Naive thymus-derived CD8-positive, alpha-beta T cell (primary cell): ENCODE measurements around the gene RNF157. TPM values are rescaled to one million over a fixed set of nuclear protein-coding genes. Genes with fewer than 3 reads are reported as not detected.

Source experiments
- ATAC-seq, 2 donors: fragments of 150-1000 bp; cut with Tn5 transposase in 1 of 2; sonication (Bioruptor Pico), chemical (Tn5 transposase) in 1 of 2; 1 replicate in 1 of 2; 2 replicates in 1 of 2; pipeline ENCODE4 v1.10.0; 2021; ENCODE audit warnings: mild to moderate bottlenecking in 2 of 2, moderate library complexity in 2 of 2
- POLR2A ChIA-PET: fragments of 350-600 bp; sonication (Branson Sonifier 250); formaldehyde crosslinking; loops from one replicate; lab custom pipeline; 2021; ENCODE audit warnings: antibody characterized with exemption; lab: Charles Lee
- DNase-seq, 10 donors: peaks; one replicate each; pipeline versions ENCODE4 v3.0.0 to v3.0.0-alpha.2; 2020 to 2022
- H3K27ac Mint-ChIP-seq, 10 donors: one replicate each; pipeline ENCODE4 v1.8.0; 2020 to 2022; ENCODE audit warnings: mild to moderate bottlenecking in 10 of 10, mixed read lengths in 10 of 10, moderate library complexity in 4 of 10, inconsistent platforms in 1 of 10
- H3K27me3 Mint-ChIP-seq, 5 donors: one replicate each; pipeline ENCODE4 v1.8.0; 2021 to 2022; ENCODE audit warnings: mixed read lengths in 5 of 5
- H3K36me3 Mint-ChIP-seq, 3 donors: one replicate each; pipeline ENCODE4 v1.8.0; 2020 to 2022; ENCODE audit warnings: mixed read lengths in 3 of 3, mild to moderate bottlenecking in 2 of 3, inconsistent platforms in 1 of 3
- H3K4me1 Mint-ChIP-seq, 4 donors: one replicate each; pipeline ENCODE4 v1.8.0; 2021 to 2022; ENCODE audit warnings: mixed read lengths in 4 of 4
- H3K4me3 Mint-ChIP-seq, 10 donors: one replicate each; pipeline ENCODE4 v1.8.0; 2020 to 2022; ENCODE audit warnings: mild to moderate bottlenecking in 10 of 10, mixed read lengths in 10 of 10, moderate library complexity in 6 of 10, inconsistent platforms in 1 of 10
- H3K9me3 Mint-ChIP-seq, 9 donors: one replicate each; pipeline ENCODE4 v1.8.0; 2020 to 2022; ENCODE audit warnings: mixed read lengths in 9 of 9, mild to moderate bottlenecking in 3 of 9, inconsistent platforms in 1 of 9, moderate library complexity in 1 of 9
- polyA plus RNA-seq, 3 donors: library from polyadenylated mRNA; unstranded; fragments of 300-500 nt; fragmentation: Illumina TruSeq; gene quantifications; one replicate each; pipeline ENCODE4 v1.2.3, GENCODE V29; 2021
- total RNA-seq, 8 experiments: library from RNA in 2 of 8; stranded (reverse) in 2 of 8; gene quantifications; one replicate each; pipeline ENCODE4 v1.2.3 and lab custom pipeline; 2021 to 2026

The RNF157 gene
- total and polyA plus RNA-seq, 5 experiments from 2014 or later = 4.9 to 46.4 (median 29.4) TPM

- POLR2A ChIA-PET = interaction anchor here (0.6 to 11.3 kb wide), 13 partner anchors 9 to 120 kb away, joined by 3 to 156 read pairs (median 30); partner anchors contain the start of genes EXOC7, FOXJ1 and UBALD2
- Mint-ChIP-seq H3K4me1 (peaks cover 31 to 83% (median 66%) of the 10 kb centered on the region in 4 donors), H3K9me3 (no peaks in the 10 kb centered on the region), H3K27ac (peak overlapping the region; percentile 95 to 100 (median 98)), H3K4me3 (peak overlapping the region in 9 of 10 donors; percentile 55 to 95 (median 83)), H3K27me3 (no peaks in the 10 kb centered on the region), H3K36me3 (peaks cover 4 to 77% (median 41%) of the 10 kb centered on the region in 3 donors)
- ATAC-seq (no peak), DNase-seq (no peak)
These were observed 87.1 kb downstream of the RNF157 start for GRCh38 chr17:76153202-76153601.

- peak overlapping the region; percentile 55 to 95 (median 82) for H3K4me3 Mint-ChIP-seq
- H3K4me1 Mint-ChIP-seq = peaks cover 28 to 80% (median 70%) of the 10 kb centered on the region in 4 donors
- peak in 1 of 2 donors; percentile 15 for ATAC-seq
- DNase-seq = no peak
- peaks cover 4 to 70% (median 45%) of the 10 kb centered on the region in 3 donors for H3K36me3 Mint-ChIP-seq
- no peaks in the 10 kb centered on the region for H3K27me3 Mint-ChIP-seq
- no peaks in the 10 kb centered on the region for H3K9me3 Mint-ChIP-seq
- POLR2A ChIA-PET = interaction anchor here (0.9 to 11.3 kb wide), 18 partner anchors 10 to 121 kb away, joined by 3 to 156 read pairs (median 8); partner anchors contain the start of genes EXOC7, FOXJ1, RNF157 and UBALD2
- peak overlapping the region; percentile 95 to 100 (median 98) for H3K27ac Mint-ChIP-seq
These were observed 87.7 kb downstream of the RNF157 start for GRCh38 chr17:76152591-76152990.

GRCh38 chr17:76151896-76152454 lies 88.3 kb downstream of the RNF157 start:
- DNase-seq = peak in 7 of 10 donors; percentile 30 to 81 (median 70)
- peaks cover 25 to 83% (median 72%) of the 10 kb centered on the region in 4 donors for H3K4me1 Mint-ChIP-seq
- H3K27me3 Mint-ChIP-seq = no peaks in the 10 kb centered on the region
- POLR2A ChIA-PET = interaction anchor here (0.5 to 11.3 kb wide), 24 partner anchors 9 to 367 kb away, joined by 3 to 156 read pairs (median 8); partner anchors contain the start of genes EXOC7, FOXJ1, RNF157 and UBALD2
- H3K9me3 Mint-ChIP-seq = no peaks in the 10 kb centered on the region
- ATAC-seq = peak; percentile 96 to 99
- H3K27ac Mint-ChIP-seq = peak overlapping the region; percentile 95 to 100 (median 98)
- peak overlapping the region; percentile 55 to 95 (median 82) for H3K4me3 Mint-ChIP-seq
- peaks cover 7 to 64% (median 46%) of the 10 kb centered on the region in 3 donors for H3K36me3 Mint-ChIP-seq

GRCh38 chr17:76150712-76151622 lies 89.3 kb downstream of the RNF157 start:
- no peak for ATAC-seq
- Mint-ChIP-seq H3K4me3 (peak overlapping the region in 7 of 10 donors; percentile 56 to 95 (median 83)), H3K4me1 (peaks cover 25 to 85% (median 76%) of the 10 kb centered on the region in 4 donors), H3K27me3 (no peaks in the 10 kb centered on the region), H3K27ac (peak overlapping the region; percentile 95 to 100 (median 98)), H3K36me3 (peaks cover 9 to 54% (median 41%) of the 10 kb centered on the region in 3 donors), H3K9me3 (no peaks in the 10 kb centered on the region)
- no peak for DNase-seq
- POLR2A ChIA-PET = interaction anchor here (0.5 to 11.3 kb wide), 23 partner anchors 8 to 366 kb away, joined by 3 to 156 read pairs (median 6); partner anchors contain the start of genes FOXJ1, RNF157, UBALD2 and UNK

- peaks cover 30 to 88% (median 76%) of the 10 kb centered on the region in 4 donors for H3K4me1 Mint-ChIP-seq
These were observed 91.1 kb downstream of the RNF157 start for GRCh38 chr17:76149214-76149613.

GRCh38 chr17:76148015-76148326 lies 92.3 kb downstream of the RNF157 start:
- H3K27me3 Mint-ChIP-seq = no peaks in the 10 kb centered on the region
- H3K36me3 Mint-ChIP-seq = peaks cover 9 to 31% (median 31%) of the 10 kb centered on the region in 3 donors
- peaks cover 29 to 87% (median 75%) of the 10 kb centered on the region in 4 donors for H3K4me1 Mint-ChIP-seq
- POLR2A ChIA-PET = interaction anchor here (8.7 to 9.1 kb wide), 2 partner anchors 22 to 32 kb away, joined by 79 to 156 read pairs; no protein-coding TSS in a partner anchor
- H3K4me3 Mint-ChIP-seq = no peak overlapping the region
- peak overlapping the region in 5 of 10 donors; percentile 97 to 100 (median 99) for H3K27ac Mint-ChIP-seq
- DNase-seq = no peak
- H3K9me3 Mint-ChIP-seq = no peaks in the 10 kb centered on the region
- no peak for ATAC-seq

More at GRCh38 chr17:76149214-76149613, 91.1 kb downstream of the RNF157 start:
- POLR2A ChIA-PET = interaction anchor here (1.1 to 9.1 kb wide), 5 partner anchors 20 to 293 kb away, joined by 3 to 156 read pairs (median 31); no protein-coding TSS in a partner anchor
- no peaks in the 10 kb centered on the region for H3K9me3 Mint-ChIP-seq
- ATAC-seq = no peak
- H3K27ac Mint-ChIP-seq = peak overlapping the region; percentile 40 to 99 (median 94)
- no peak for DNase-seq
- no peaks in the 10 kb centered on the region for H3K27me3 Mint-ChIP-seq
- H3K4me3 Mint-ChIP-seq = peak overlapping the region in 1 of 10 donors; percentile 4
- H3K36me3 Mint-ChIP-seq = peaks cover 9 to 41% (median 35%) of the 10 kb centered on the region in 3 donors

- ATAC-seq (no peak), DNase-seq (no peak)
- Mint-ChIP-seq H3K9me3 (no peaks in the 10 kb centered on the region), H3K27me3 (no peaks in the 10 kb centered on the region), H3K36me3 (peaks cover 9 to 31% (median 27%) of the 10 kb centered on the region in 3 donors), H3K4me3 (no peak overlapping the region), H3K27ac (peak overlapping the region; percentile 96 to 100 (median 98)), H3K4me1 (peaks cover 33 to 87% (median 75%) of the 10 kb centered on the region in 4 donors)
- POLR2A ChIA-PET = interaction anchor here (0.8 to 9.1 kb wide), 4 partner anchors 9 to 124 kb away, joined by 3 to 168 read pairs (median 114); no protein-coding TSS in a partner anchor
These were observed 92.9 kb downstream of the RNF157 start for GRCh38 chr17:76147211-76148014.

- H3K27ac Mint-ChIP-seq = peak overlapping the region; percentile 96 to 100 (median 98)
- H3K36me3 Mint-ChIP-seq = peaks cover 9 to 21% (median 20%) of the 10 kb centered on the region in 3 donors
- ATAC-seq = peak; percentile 0 to 10
- DNase-seq = no peak
- no peaks in the 10 kb centered on the region for H3K27me3 Mint-ChIP-seq
- no peaks in the 10 kb centered on the region for H3K9me3 Mint-ChIP-seq
- POLR2A ChIA-PET = interaction anchor here (0.6 to 7.8 kb wide), 15 partner anchors 9 to 230 kb away, joined by 3 to 168 read pairs (median 8); partner anchors contain the start of gene UBALD2
- peak overlapping the region; percentile 50 to 88 (median 80) for H3K4me3 Mint-ChIP-seq
- peaks cover 38 to 86% (median 75%) of the 10 kb centered on the region in 4 donors for H3K4me1 Mint-ChIP-seq
These were observed 94.0 kb downstream of the RNF157 start for GRCh38 chr17:76146053-76146851.

GRCh38 chr17:76145231-76146052 lies 94.9 kb downstream of the RNF157 start:
- Mint-ChIP-seq H3K9me3 (no peaks in the 10 kb centered on the region), H3K36me3 (peaks cover 5 to 15% (median 14%) of the 10 kb centered on the region in 3 donors), H3K27me3 (peaks cover 0 to 1% (median 0%) of the 10 kb centered on the region in 5 donors), H3K27ac (peak overlapping the region; percentile 96 to 100 (median 98)), H3K4me3 (peak overlapping the region; percentile 50 to 88 (median 80)), H3K4me1 (peaks cover 35 to 82% (median 71%) of the 10 kb centered on the region in 4 donors)
- peak in 9 of 10 donors; percentile 42 to 77 (median 57) for DNase-seq
- peak; percentile 41 to 56 for ATAC-seq
- POLR2A ChIA-PET = interaction anchor here (0.6 to 7.8 kb wide), 20 partner anchors 10 to 134 kb away, joined by 3 to 168 read pairs (median 4); partner anchors contain the start of gene UBALD2

- DNase-seq (no peak), ATAC-seq (no peak)
- POLR2A ChIA-PET = interaction anchor here (0.7 to 7.8 kb wide), 16 partner anchors 10 to 129 kb away, joined by 3 to 168 read pairs (median 9); partner anchors contain the start of gene UBALD2
- Mint-ChIP-seq H3K4me1 (peaks cover 36 to 81% (median 72%) of the 10 kb centered on the region in 4 donors), H3K27ac (peak overlapping the region; percentile 92 to 100 (median 97)), H3K9me3 (no peaks in the 10 kb centered on the region), H3K27me3 (peaks cover 0 to 2% (median 0%) of the 10 kb centered on the region in 5 donors), H3K4me3 (peak overlapping the region; percentile 81 to 92 (median 87)), H3K36me3 (peaks cover 2 to 7% (median 5%) of the 10 kb centered on the region in 3 donors)
These were observed 97.7 kb downstream of the RNF157 start for GRCh38 chr17:76142585-76143041.
